NCI-H2171 treated with DMSO at 0.1 percent for 48 hours (cell line): ENCODE data around the gene CACNA1I.

Experiments
- DNase-seq: peaks from one replicate; lab custom pipeline; 2025; lab: John Stamatoyannopoulos, UW

Gene CACNA1I

DNA sequence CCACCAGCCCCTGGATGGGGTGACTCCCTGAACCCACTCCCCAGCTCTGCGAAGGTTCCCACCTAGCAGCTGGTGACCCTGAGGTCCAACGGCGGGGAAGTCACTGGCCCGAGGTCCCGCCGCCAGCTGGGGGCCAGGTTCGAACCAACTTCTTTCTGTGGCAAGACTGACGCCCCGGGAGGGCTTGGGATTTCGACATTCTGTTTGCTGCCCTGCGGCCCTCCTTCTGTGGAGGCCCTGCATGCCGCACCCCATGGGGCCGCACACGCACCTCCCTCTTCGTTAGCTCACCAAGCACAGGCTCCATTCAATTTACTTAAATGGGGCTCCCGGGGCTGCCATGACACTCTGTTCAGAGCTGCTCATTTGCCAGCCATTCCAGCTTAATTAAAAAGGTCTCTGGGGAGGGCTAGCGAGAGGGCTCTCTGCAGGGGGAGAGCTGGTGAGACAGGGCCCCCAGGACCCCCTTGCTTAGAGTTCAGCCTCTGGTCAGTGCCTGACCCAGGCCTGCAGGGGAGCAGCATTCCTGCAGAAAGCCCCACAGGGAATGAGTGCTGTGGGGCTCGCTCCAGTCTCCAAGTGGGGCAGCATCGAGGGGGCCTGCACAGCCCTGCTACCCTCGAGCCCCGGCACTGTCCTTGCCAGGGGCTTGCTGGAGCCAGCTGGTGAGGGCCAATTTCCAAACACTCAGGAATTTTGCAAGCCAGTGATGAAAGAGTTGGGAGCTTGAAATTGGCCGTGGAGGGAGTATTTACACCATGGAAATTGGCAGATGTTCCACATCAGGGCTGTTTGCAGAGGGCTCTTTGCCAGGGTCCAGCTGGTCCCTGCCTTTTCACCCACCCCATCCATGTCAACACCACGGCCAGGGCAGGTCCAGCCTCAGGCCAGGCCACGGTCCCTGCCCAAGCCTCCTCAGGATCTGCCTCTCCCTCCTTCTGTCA, 80.8 kb downstream of the CACNA1I start:
- no peak for DNase-seq

DNA sequence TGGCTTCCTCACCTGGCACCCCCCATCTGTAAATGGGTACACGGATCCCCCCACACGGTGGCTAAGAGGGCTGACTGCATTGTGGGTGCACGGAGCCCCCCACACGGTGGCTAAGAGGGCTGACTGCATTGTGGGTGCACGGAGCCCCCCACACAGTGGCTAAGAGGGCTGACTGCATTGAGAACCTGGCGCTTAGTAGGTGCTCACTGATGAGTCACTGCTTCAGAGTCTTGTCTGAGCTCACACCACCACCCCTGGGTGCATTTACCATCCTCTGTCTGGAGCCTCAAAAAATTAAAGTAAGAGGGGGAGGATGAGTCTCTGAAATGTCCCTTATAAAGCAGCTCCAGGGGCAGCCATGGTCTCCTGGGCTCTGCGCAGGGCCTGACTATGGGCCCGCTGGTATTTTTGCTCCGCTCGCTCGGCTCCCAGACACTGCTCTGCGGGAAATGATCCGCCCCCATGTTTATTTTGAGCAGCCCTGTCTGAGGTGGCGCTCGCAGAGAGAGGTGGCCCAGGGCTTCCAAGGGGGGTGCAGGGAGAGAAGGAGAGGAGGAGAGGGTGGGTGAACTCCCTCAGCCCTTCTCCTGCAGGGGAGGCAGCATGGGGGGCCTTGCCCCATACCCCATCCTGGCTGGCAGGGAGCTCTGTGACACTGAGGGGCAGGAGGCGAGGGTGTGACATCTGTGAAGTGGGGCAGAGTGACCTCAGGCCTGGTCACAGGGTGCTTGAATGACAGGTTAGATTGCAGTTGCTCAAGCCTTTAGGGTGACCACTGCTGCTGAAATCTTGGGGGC, 82.6 kb downstream of the CACNA1I start:
- DNase-seq = no peak

DNA sequence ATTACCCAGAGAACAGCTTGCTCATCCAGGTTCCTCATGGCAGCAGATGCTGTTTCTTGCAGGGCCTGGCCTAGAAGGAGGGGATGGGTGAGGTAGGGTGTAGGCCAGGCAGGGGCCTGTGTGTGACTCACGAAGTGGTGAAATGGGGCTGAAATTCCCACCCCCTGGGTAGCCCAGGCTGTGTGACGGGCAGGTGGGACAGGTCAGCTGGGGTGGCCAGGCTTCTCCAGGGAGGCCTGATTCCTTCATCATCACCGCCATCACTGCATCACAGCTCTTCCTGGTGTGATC, 83.2 kb downstream of the CACNA1I start:
- no peak for DNase-seq

DNA sequence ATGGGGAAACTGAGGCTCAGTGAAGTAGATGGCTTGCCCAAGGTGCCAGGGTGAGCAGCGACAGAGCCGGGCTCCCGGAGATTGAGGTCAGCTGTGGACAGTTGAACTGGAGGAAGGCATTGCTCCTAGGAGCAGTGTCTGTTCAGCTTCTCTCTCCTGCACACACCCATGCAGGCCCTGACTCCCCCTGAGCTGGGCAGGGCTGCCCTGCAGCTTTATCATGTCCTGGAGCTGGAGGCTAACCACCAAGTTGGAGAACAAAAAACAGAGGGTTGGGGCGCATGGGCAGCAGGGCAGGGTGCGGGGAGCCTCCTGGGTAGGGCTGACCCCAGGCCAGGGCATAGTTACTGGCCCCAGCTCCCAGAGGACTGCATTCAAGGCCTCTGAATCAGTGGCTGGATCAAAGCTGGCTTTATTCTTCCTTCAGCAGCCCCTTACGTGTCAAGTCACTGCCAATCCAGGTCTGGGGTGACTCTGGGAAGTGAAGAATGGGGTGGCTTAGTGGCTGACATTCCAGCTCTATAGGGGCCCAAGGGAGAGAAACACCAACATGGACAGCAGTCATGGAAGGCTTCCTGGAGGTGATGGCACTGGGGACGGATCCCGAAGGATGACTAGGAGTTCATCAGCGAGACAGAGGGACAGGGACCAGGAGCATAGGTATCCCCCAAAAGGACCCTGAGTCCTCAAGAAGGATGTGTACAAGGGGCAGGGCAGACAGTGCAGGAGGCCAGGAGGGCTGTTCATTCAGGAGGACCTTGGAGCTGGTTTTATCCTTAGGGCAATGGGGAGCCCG, 83.8 kb downstream of the CACNA1I start:
- DNase-seq = no peak

DNA sequence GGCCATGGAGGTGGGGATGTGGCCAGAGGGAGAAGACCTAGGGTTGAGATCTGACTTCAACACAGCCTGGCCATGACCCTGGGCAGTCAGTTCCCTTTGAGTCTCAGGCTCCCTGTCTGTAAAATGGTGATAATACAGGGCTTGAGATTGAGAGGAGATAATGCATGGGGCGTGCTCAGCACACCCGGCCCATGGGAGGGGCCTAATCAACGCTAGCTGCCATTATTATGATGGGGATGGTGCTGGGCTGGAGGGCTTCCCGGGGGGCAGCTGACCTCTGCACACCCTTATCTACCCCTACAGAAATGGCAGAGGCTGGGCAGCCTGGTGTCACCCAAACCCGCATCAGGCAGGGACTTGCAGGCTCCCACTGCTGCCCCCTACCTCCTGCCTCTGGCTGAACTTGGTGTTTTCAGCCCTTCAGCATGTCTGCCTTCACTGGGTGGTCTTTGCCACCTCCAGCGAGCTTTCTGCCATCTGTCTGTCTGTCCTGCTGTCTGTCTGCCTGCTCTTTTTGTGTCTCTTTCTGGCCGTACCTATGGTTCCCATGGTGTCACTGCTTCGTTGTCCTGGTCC, 84.5 kb downstream of the CACNA1I start:
- no peak for DNase-seq

DNA sequence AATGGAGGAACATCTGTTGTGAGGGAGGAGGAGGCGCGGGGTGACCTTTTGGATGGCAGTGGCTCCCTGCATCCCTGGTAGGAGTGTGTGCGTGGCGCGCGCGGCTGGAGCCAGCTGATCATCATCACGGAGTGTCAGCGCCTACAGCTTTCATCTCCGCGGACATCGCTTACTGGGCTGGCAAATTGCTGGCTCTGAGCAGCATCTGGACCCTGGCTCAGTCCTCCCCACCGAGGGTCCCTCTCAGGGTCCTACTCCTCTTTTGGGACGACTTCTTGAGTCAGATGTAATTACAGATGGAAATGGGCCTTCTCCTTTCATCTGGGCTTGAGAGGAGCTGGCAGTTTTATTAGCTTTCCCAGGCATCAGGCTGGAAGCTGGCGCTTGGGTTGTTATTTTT, 85.3 kb downstream of the CACNA1I start:
- peak; percentile 88 for DNase-seq

DNA sequence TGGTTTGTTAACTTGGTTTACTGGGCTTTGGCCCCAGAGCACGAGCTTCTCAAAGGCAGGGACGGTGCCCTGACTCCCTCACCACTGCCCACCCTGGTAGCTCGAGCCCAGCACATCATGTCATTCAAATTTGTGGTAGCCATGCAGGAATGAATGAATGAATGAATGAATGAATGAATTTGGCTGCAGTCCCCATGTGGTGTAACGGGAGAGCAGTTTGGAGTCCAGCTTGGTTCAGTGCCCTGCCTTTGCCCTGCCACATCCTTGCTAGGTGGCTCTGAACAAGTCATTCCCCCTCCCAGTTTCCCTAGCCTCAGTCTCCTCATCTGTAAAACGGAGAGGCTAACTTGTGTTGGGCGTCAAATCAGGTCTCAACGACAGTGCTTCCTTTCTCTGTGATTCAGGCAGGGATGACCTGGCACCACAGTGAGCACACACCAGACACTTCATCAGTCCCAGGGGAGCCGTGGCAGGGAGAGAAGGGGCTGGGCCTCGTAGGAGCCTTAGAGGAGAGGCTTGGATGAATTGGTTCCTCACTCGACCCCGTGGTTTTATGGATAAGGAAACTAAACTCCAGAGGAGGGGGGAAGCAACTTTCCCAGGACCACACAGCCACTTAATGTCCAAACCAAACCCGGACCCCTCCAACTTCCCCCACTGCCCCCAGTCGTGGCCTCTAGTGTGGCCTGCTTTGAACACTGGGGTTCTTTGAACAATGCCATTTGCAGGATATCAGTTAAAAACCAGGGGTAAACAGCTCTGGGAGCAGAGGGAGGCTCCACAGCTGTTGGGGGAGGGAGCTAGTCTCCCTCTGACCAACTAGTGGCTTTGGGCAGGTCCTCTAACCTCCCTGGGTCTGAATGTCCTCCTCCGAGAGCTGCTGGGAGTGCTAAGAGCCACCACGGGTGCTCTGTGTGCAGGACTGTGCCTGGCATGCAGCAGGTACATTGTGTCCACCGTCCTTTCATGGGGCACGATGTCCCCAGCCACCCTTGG, 86.2 kb downstream of the CACNA1I start:
- DNase-seq = peak; percentile 51

DNA sequence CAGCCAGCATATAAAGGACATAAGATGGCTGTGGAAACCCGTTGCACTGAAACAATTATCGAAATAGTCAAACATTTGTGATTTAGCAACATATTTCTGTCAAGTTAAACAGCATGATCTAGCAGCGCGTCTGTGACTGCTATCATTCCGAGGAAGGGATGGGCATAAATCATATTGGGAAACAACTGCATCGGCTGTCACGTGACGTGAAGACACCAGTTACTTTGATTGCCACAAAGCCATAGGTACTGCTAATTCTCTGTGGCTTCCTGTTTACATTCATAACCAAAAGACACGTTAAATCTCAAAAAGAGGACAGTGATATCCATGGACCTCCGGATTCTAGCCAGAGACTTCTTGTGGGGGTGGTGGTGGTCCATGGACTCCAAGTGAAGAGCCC, 87.8 kb downstream of the CACNA1I start:
- DNase-seq = no peak

DNA sequence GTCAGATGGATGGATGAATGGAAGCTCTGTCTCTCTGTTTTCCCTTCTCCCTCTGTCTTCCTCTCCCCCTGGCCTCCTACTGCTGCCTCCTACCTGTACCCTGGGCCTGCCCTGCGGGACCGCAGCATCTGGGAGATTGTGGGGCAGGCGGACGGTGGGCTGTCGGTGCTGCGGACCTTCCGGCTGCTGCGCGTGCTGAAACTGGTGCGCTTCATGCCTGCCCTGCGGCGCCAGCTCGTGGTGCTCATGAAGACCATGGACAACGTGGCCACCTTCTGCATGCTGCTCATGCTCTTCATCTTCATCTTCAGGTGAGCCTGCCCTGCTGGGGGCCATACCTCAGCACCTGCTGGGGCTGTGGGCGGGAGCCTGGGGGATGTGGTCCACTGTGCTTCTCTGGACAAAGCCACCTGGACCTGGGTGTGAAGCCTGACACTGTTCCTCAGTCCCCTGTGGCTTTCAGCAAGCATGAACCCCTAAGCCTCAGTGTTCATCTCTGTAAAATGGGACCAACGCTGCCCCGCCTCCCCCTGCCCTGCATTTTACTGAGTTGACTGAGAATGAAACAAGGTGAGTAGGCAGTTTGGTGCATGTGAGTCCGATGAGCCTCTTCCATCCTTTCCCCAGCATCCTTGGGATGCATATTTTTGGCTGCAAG, 88.4 kb downstream of the CACNA1I start:
- no peak for DNase-seq

DNA sequence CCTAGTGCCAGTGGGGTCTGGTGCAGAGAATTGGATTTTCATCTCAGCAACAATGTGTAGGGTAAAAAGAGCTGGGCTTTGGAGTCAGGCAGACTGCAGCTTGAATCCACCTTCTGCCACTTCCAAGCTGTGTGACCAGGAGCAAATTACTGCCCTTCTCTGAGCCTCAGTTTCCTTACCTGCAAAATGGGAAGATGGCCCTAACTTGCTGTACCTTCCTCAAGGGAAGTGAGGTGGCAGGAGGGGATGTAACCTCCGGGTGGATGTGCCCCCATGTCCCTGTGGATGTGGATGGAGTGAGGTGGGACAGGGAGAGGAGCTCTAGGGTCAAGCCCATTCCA, 90.9 kb downstream of the CACNA1I start:
- DNase-seq = no peak

DNA sequence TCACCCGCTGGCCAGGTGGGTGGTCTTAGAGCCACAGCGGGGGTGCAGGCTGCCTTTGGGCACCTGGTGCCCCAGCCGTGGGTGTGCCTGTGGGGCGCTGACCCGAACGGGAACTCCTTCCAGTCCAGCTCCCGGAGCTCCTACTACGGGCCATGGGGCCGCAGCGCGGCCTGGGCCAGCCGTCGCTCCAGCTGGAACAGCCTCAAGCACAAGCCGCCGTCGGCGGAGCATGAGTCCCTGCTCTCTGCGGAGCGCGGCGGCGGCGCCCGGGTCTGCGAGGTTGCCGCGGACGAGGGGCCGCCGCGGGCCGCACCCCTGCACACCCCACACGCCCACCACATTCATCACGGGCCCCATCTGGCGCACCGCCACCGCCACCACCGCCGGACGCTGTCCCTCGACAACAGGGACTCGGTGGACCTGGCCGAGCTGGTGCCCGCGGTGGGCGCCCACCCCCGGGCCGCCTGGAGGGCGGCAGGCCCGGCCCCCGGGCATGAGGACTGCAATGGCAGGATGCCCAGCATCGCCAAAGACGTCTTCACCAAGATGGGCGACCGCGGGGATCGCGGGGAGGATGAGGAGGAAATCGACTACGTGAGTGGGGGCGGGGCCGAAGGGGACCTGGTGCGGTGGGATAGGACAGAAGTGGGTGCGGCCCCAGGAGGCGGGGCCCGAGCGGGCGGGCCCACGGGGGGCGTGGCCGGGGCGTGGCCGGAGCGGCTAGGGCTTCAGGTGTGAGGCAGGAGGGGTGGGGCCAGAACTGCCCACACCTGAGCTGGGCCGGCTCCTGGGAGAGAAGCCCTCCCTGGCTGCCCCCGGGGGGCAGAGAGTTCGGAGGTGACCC, 91.5 kb downstream of the CACNA1I start:
- peak; percentile 67 for DNase-seq

DNA sequence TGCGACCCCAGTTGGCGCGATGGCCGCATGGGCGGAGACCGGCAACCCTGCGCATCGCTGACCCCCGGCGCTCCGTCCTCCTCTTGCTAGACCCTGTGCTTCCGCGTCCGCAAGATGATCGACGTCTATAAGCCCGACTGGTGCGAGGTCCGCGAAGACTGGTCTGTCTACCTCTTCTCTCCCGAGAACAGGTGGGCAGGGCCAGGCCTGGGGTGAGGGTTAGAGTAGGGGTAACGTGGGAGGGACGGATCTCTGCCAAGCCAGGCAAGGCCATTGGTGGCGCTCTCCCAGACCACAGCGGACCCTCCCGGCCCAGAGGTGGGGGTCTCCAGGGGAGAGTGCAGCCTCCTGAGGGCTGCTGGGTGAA, 92.1 kb downstream of the CACNA1I start:
- no peak for DNase-seq

DNA sequence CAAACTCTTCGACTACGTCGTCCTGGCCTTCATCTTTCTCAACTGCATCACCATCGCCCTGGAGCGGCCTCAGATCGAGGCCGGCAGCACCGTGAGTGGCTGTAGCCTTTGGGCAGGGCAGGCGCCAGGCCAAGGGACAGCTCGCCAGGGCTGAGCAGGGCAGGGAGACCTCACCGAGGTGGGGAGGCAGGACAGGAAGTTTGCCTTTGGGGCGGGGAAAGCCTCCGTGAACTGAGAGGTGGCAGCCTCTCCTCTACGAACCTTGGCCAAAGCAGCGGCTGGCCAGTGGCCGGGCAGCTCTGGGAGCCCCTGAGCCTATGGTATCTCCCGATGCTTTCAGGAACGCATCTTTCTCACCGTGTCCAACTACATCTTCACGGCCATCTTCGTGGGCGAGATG, 93.2 kb downstream of the CACNA1I start:
- DNase-seq = no peak

DNA sequence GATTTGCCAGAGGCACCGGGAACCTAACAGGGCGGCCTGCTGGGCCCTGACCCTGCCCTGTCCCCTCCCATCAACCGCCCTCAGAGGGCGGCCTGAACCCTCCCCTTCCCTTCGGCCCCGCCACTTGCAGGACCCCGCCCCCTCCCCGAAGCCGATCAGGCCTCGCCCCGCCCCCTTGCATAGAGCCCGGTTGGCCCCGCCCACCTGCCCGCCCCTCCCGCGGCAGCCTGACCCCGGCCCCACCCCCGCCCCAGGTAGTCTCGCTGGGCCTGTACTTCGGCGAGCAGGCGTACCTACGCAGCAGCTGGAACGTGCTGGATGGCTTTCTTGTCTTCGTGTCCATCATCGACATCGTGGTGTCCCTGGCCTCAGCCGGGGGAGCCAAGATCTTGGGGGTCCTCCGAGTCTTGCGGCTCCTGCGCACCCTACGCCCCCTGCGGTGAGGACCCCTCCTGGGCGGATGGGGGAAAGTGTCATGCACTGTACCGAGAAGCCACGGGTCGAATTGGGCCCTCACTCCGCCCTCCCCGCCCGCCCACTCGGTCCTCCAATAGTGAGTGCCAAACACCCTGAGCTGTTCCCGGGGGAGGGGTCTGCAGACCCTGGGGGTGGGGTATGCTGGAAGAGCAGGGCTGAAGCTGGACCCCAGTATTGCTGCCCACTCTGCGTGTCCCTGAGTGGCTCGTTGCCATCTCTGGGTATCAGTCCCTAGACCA, 94.1 kb downstream of the CACNA1I start:
- DNase-seq = no peak

DNA sequence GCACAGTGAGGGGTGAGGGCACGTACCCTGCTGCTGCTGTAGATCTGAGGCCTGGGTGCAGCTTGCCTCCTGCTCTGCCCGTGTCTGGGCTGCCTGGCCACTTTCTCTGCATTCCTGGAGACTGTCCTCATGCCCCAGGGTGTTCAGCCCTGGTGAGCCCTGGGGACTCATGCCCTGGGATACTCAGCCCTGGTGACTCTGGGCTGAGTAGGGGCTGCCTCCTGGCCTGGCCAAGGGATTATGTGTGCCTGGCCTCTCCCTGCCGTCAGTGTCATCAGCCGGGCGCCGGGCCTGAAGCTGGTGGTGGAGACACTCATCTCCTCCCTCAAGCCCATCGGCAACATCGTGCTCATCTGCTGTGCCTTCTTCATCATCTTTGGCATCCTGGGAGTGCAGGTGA, 94.7 kb downstream of the CACNA1I start:
- no peak for DNase-seq

DNA sequence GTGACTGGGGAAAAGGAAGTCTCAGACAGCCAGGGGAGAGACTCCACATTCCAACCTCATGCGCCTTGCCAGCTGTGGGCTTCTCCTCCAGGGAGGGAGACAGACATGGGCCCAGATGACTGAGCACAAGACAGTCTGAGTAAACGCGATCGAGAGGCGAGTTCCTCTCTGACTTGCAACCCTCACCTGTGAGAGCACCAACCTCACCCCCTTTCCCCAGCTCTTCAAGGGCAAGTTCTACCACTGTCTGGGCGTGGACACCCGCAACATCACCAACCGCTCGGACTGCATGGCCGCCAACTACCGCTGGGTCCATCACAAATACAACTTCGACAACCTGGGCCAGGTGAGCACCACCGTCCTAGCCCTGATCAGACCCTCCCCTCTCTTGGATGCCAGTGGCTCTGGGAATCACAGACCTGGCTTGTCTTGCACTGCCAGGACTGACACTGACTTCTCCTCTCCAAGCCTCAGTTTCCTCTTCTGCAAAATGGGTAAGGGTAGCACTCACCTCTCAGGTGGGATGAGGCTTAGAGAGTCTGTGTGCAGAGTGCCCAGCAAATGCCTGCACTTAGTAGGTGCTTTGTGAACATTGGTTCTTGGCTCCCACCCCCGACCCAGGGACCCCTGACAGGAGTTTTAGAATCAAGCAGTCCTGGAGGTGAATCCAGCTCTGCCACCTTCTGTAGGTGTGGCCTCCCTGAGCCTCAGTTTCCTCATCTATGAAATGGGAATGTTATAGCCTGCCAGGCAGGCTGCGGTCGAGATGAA, 95.3 kb downstream of the CACNA1I start:
- no peak for DNase-seq

DNA sequence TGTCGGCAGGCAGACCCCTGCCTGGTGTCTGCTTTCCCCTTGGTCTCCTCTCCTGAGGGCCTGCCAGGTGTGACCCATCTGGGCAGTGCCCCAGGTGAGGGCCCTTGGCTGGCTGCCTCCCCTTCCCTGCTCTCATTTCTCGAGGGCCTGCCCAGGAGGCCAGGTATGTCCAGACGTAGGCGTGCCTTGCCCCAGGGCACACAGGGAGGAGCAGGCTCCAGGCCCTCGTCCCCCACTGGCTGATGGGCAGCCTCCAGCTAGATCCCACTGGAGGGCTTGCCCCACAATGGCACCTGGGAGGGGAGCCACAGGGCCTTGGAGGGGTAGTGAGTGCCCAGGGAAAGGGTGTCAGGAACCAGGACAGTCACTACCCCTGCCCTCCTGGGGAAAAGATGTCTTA, 95.9 kb downstream of the CACNA1I start:
- no peak for DNase-seq

DNA sequence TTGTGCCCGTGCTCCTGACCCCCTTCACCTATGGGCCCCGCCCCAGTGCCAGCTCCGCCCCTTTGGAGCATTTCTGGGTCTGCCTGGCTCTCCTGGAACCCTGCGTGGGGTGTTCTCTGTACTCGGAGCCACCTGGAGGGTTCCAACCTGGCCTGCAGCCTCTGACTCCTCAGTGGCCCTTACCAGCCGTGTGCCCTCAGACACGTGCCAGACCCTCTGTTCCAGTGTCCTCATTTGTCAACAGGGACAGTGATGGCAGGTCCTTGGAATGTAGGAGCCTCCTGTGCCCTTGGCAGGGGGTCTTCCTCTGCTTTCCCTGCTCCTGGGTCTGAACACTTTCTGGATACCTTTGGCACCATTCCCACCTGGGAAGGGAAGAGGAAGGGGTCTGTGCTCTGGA, 96.4 kb downstream of the CACNA1I start:
- no peak for DNase-seq
